HG02840 (cell line): ENCODE measurements around the gene PSMB9.
A peak's percentile ranks its signal among the peaks of the same experiment; 100 is the strongest.
"Not testable (repeated sequence)": the region's sequence is repeated elsewhere in the genome, so short reads cannot be mapped to it uniquely, and the experiment has no call there.

Experiments
- ATAC-seq: cut with Tn5 transposase; IDR thresholded peaks from one replicate; pipeline ENCODE4 v1.9.1; 2021; ENCODE audit warnings: mild to moderate bottlenecking, moderate library complexity, moderate number of reproducible peaks; ENCODE audit not compliant: unreplicated experiment, low FRiP score

The PSMB9 gene

GRCh38 chr6:32853541-32854375 is at the start of gene PSMB9, which contains the start of gene TAP1:
Gene PSMB9, plus strand, starts transcription at chr6:32854192. Its CDS starts 38 bp downstream, at chr6:32854230.
Gene TAP1, minus strand, starts transcription at chr6:32853704. Its CDS starts 68 bp downstream, at chr6:32853636.
- peak; percentile 72 for ATAC-seq

- ATAC-seq: not testable (repeated sequence)
Observed at GRCh38 chr6:32805404-32805803, 48.6 kb upstream of the PSMB9 start.

GRCh38 chr6:32807020-32807580 is 46.9 kb upstream of the PSMB9 start:
- no peak for ATAC-seq

GRCh38 chr6:32809171-32809570 is 44.8 kb upstream of the PSMB9 start:
- no peak for ATAC-seq

- no peak for ATAC-seq
Observed at GRCh38 chr6:32814145-32814544, 39.8 kb upstream of the PSMB9 start.

GRCh38 chr6:32815115-32815514 is 38.9 kb upstream of the PSMB9 start:
- no peak for ATAC-seq

GRCh38 chr6:32815996-32816395 is 38.0 kb upstream of the PSMB9 start:
- ATAC-seq: peak; percentile 46

GRCh38 chr6:32816746-32817204 is 37.2 kb upstream of the PSMB9 start, which contains the start of gene HLA-DOB:
Gene HLA-DOB, minus strand, starts transcription at chr6:32817002. Its CDS starts 51 bp downstream, at chr6:32816951.
- ATAC-seq: peak; percentile 42

- ATAC-seq: no peak
Observed at GRCh38 chr6:32818867-32819266, 35.1 kb upstream of the PSMB9 start.

- no peak for ATAC-seq
Observed at GRCh38 chr6:32819729-32820128, 34.3 kb upstream of the PSMB9 start.

- no peak for ATAC-seq
Observed at GRCh38 chr6:32825966-32826365, 28.0 kb upstream of the PSMB9 start.

- ATAC-seq: no peak
Observed at GRCh38 chr6:32827025-32827424, 27.0 kb upstream of the PSMB9 start.

GRCh38 chr6:32829495-32829894 is 24.5 kb upstream of the PSMB9 start:
- ATAC-seq: no peak

- no peak for ATAC-seq
Observed at GRCh38 chr6:32830017-32830416, 24.0 kb upstream of the PSMB9 start.

- no peak for ATAC-seq
Observed at GRCh38 chr6:32830936-32831335, 23.1 kb upstream of the PSMB9 start.

- no peak for ATAC-seq
Observed at GRCh38 chr6:32832535-32832934, 21.5 kb upstream of the PSMB9 start.

GRCh38 chr6:32833664-32834063 is 20.3 kb upstream of the PSMB9 start:
- ATAC-seq: no peak

- ATAC-seq: no peak
Observed at GRCh38 chr6:32835167-32835893, 18.7 kb upstream of the PSMB9 start.

- no peak for ATAC-seq
Observed at GRCh38 chr6:32836873-32837272, 17.1 kb upstream of the PSMB9 start.

GRCh38 chr6:32837651-32838113 is 16.3 kb upstream of the PSMB9 start:
- no peak for ATAC-seq
